Spleen (tissue), 13 donors: ENCODE measurements around the gene SIRT2. TPM values are rescaled to one million over a fixed set of nuclear protein-coding genes. Genes with fewer than 3 reads are reported as not detected.

Source experiments
- DNase-seq: peaks from one replicate; pipeline ENCODE4 v3.0.0-alpha.2; 2020
- H3K27ac ChIP-seq, 8 donors: fragments of 200-600 bp; sonication (generic) in 7 of 8; 1 replicate in 4 of 8; 2 replicates in 4 of 8; pipeline versions ENCODE4 v1.5.0 to v1.8.0; 2016 to 2021; ENCODE audit warnings: inconsistent platforms in 4 of 8, mild to moderate bottlenecking in 4 of 8, moderate library complexity in 1 of 8
- H3K27me3 ChIP-seq, 7 donors: fragments of 200-600 bp; sonication (generic) in 6 of 7; replicated peaks in 1 of 7; 1 replicate in 4 of 7; 2 replicates in 3 of 7; pipeline versions ENCODE4 v1.5.0 to v1.8.0; 2016 to 2021; ENCODE audit warnings: inconsistent platforms in 3 of 7, mild to moderate bottlenecking in 1 of 7
- H3K36me3 ChIP-seq, 6 donors: fragments of 200-600 bp; sonication (generic) in 5 of 6; 1 replicate in 4 of 6; 2 replicates in 2 of 6; pipeline versions ENCODE4 v1.5.0 to v1.8.0; 2016 to 2021; ENCODE audit warnings: inconsistent platforms in 2 of 6
- H3K4me1 ChIP-seq, 6 donors: fragments of 200-600 bp; sonication (generic) in 5 of 6; 1 replicate in 3 of 6; 2 replicates in 3 of 6; pipeline versions ENCODE4 v1.5.0 to v1.8.0; 2016 to 2021; ENCODE audit warnings: inconsistent platforms in 3 of 6
- H3K4me3 ChIP-seq, 8 donors: fragments of 200-600 bp; sonication (generic) in 7 of 8; 1 replicate in 4 of 8; 2 replicates in 4 of 8; pipeline versions ENCODE4 v1.5.0 to v1.8.0; 2016 to 2021; ENCODE audit warnings: inconsistent platforms in 4 of 8, mild to moderate bottlenecking in 4 of 8, moderate library complexity in 2 of 8
- H3K9me3 ChIP-seq, 8 donors: fragments of 200-600 bp; sonication (generic) in 7 of 8; 1 replicate in 4 of 8; 2 replicates in 4 of 8; pipeline versions ENCODE4 v1.5.0 to v1.8.0; 2016 to 2021; ENCODE audit warnings: inconsistent platforms in 4 of 8
- POLR2A ChIP-seq, 3 donors: fragments of 450-650 bp; IDR thresholded peaks; one replicate each; pipeline ENCODE4 v1.5.1; 2017; ENCODE audit warnings: antibody characterized with exemption in 3 of 3, mild to moderate bottlenecking in 1 of 3
- POLR2AphosphoS5 ChIP-seq, 3 donors: sonication (generic); formaldehyde crosslinking; IDR thresholded peaks; one replicate each; pipeline ENCODE4 v1.5.1; 2017; ENCODE audit warnings: antibody characterized with exemption in 3 of 3
- WGBS, 5 donors: extraction: QIAGEN DNeasy Blood & Tissue Kit in 3 of 5; methylation state at CpG; one replicate each; pipeline versions ENCODE4 v1.1.5 to v1.1.7; 2013 to 2018; 5-methylcytosine and 5-hydroxymethylcytosine counted together
- intact Hi-C: fragments of 100-400 bp; cut with DNase I; formaldehyde crosslinking; loops from one replicate; pipeline ENCODE4 v1.15.0; 2023; ENCODE audit warnings: low total_unique reads
- long read RNA-seq, 2 donors: transcript quantifications; one replicate each; lab custom pipeline, GENCODE V29; 2026
- polyA plus RNA-seq, 3 donors: library from polyadenylated mRNA; stranded (reverse); fragments of 200-250 nt; gene quantifications; one replicate each; pipeline ENCODE4 v1.2.1, GENCODE V29; 2013
- total RNA-seq, 7 donors: library from RNA; depleted of rRNA in 3 of 7; stranded (reverse); fragments of >200 nt in 3 of 7; fragmentation: NEBNext Ultra II Directional in 4 of 7; extraction: Animal tissue kit (Norgen Biotek cat#: 25700) in 4 of 7; gene quantifications; one replicate each; pipeline versions ENCODE4 v1.1.0 to v1.2.1, GENCODE V29; 2016 to 2021
- TF ChIP-seq, protein P1 (sequence below), 11 experiments: fragments of 200-600 bp in 7 of 11; fragments of 450-650 bp in 4 of 11; sonication (generic) in 4 of 11; IDR thresholded peaks in 8 of 11; conservative IDR thresholded peaks in 3 of 11; 1 replicate in 7 of 11; 2 replicates in 4 of 11; pipeline versions ENCODE4 v1.4.0 to v1.8.0; 2016 to 2021; ENCODE audit warnings: antibody characterized with exemption in 11 of 11, inconsistent platforms in 4 of 11, mild to moderate bottlenecking in 1 of 11
- donor health status: healthy with polysubstance abuse.
- donor health status: DM: no; HTN: no; CAD: no; lungs with moderate emphysema.
- donor health status: DM: no; HTN: no; CAD: no.
- donor health status: Bipolar disorder and iron deficiency.
- donor health status: healthy.
- donor health status: DM: no; HTN: no; CAD: no.
- donor health status: DM: yes; HTN: yes; CAD: no.

SIRT2 gene
- total RNA-seq (10 to 100 TPM; 44.5 to 81.0 (median 61.8) TPM), polyA plus RNA-seq (10 to 100 TPM; 25.8 to 45.1 (median 30.7) TPM)
- long read RNA-seq, donor 1, transcript SIRT2-201 (16 exons, 2,070 nt): major isoform, 5 of 11 reads
- long read RNA-seq, donor 1, partial matches to known transcripts: 0 of 11 reads
- long read RNA-seq, donor 1, other reads (novel, unspliced or antisense): 0 of 11 reads
- long read RNA-seq, donor 2, transcript SIRT2-204 (15 exons, 2,062 nt): major isoform, 8 of 9 reads
- long read RNA-seq, donor 2, partial matches to known transcripts: 0 of 9 reads
- long read RNA-seq, donor 2, other reads (novel, unspliced or antisense): 0 of 9 reads

DNA sequence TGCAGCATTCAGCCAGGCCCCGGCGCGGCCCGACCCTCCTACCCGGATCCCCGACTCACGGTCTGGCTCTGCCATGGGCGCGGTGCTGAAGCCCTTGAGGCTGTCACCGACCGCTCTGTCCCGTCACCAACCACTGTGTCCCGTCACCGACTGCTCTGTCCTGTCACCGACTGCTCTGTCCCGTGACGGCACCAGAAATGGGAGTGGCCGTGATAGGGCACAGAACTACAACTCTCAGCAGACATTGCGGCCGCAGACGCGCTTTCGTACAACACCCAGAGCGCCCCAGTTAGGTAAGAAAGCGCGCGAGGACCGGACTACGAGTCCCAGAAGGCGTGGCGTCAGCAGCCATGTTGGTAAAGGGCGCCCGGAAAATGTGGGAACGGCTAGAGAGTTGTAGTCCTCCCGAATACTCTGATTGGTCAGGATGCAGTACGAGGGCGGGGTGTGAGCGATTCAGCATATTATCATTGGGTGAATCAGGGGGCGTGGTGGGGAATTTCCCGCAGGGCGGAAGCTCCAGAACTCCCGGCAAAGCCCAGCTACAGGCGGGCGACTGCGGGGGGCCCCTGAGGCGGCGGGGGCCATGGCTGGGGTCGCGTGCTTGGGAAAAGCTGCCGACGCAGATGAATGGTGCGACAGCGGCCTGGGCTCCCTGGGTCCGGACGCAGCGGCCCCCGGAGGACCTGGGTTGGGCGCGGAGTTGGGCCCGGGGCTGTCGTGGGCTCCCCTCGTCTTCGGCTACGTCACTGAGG, at the start of gene SIRT2, which contains the start of gene NFKBIB:
SIRT2 (minus strand) TSS at position 172 of the 755 bp plus-strand sequence; CDS start at position 75, 97 bp downstream.
NFKBIB (plus strand) TSS at position 523 of the 755 bp plus-strand sequence; CDS start at position 587, 64 bp downstream.
- intact Hi-C loops: no loop called here
- H3K4me1 ChIP-seq: peaks cover 13 to 86% (median 38%) of the 10 kb centered on the region in 6 donors
- peak within 1 kb of the TSS; percentile 63 to 97 (median 90) for H3K4me3 ChIP-seq
- peaks cover 0 to 24% (median 6%) of the 10 kb centered on the region in 6 donors for H3K36me3 ChIP-seq
- H3K9me3 ChIP-seq: no peaks in the 10 kb centered on the region
- H3K27me3 ChIP-seq: no peaks in the 10 kb centered on the region
- H3K27ac ChIP-seq: peak within 1 kb of the TSS; percentile 89 to 94 (median 93)
- DNase-seq: peak; percentile 100
- TF ChIP-seq, protein P1, sequence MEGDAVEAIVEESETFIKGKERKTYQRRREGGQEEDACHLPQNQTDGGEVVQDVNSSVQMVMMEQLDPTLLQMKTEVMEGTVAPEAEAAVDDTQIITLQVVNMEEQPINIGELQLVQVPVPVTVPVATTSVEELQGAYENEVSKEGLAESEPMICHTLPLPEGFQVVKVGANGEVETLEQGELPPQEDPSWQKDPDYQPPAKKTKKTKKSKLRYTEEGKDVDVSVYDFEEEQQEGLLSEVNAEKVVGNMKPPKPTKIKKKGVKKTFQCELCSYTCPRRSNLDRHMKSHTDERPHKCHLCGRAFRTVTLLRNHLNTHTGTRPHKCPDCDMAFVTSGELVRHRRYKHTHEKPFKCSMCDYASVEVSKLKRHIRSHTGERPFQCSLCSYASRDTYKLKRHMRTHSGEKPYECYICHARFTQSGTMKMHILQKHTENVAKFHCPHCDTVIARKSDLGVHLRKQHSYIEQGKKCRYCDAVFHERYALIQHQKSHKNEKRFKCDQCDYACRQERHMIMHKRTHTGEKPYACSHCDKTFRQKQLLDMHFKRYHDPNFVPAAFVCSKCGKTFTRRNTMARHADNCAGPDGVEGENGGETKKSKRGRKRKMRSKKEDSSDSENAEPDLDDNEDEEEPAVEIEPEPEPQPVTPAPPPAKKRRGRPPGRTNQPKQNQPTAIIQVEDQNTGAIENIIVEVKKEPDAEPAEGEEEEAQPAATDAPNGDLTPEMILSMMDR (IDR thresholded peaks at IDR 0.05 in 8 of 11, conservative IDR thresholded peaks at IDR 0.05 in 3 of 11): peak in 4 of 11 experiments; percentile 29 to 51 (median 40)
- peak; percentile 93 to 95 (median 94) for TF ChIP-seq POLR2AphosphoS5 (IDR thresholded peaks at IDR 0.05)
- TF ChIP-seq POLR2A (IDR thresholded peaks at IDR 0.05): peak in 2 of 3 donors; percentile 66 to 74
- WGBS, 5 donors: 0 to 1% (median 0%) methylated on average over 46 to 64 of the region's 64 CpGs

DNA sequence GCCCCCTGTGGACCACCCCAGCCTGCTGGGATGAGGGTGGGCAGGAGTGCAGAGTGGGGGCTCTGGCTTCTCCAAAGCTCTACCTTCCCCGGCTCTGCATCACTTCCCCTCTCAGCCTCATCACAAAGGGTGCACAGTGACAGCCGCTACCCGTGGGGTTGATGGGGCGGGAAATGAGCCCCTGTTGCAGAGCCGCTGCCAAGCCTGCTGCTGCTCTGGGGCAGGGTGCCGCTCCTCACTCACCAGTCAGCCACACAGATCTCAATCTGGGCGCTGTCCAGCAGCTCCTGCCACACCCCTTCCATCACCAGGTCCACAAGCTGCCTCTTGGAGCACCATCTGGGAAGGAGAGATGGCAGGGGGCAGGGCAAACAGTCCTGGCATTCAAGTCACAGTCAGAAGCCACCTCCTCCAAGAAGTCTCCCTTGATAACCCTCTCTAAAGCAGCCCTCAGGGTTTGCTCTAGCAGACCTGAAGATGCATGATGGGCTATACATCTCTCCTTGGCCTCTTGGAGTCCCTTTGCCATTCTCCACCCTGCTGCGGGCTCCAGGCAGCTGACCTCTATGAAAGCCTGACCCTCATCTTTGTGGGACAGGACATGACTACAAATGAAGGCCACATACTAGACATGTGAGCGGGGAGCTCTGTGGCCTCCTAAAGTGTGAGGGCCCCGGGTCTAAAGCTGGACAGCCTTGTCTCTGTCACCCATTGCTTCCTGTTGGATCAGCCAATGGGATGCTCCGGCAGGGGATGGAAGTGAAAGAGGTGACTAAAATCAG, 47.0 kb upstream of the SIRT2 start:
- WGBS, 5 donors: 73 to 86% (median 75%) methylated on average over 10 to 11 of the region's 11 CpGs
- no peaks in the 10 kb centered on the region for H3K36me3 ChIP-seq
- TF ChIP-seq, protein P1 (IDR thresholded peaks at IDR 0.05 in 8 of 11, conservative IDR thresholded peaks at IDR 0.05 in 3 of 11): no peak
- TF ChIP-seq POLR2A (IDR thresholded peaks at IDR 0.05) (no peak), POLR2AphosphoS5 (IDR thresholded peaks at IDR 0.05) (no peak)
- peaks cover 8 to 25% (median 11%) of the 10 kb centered on the region in 6 donors for H3K4me1 ChIP-seq
- H3K27me3 ChIP-seq: peaks cover 0 to 35% (median 10%) of the 10 kb centered on the region in 7 donors
- DNase-seq: peak; percentile 36
- H3K4me3 ChIP-seq: no peak overlapping the region
- H3K9me3 ChIP-seq: no peaks in the 10 kb centered on the region
- intact Hi-C loops: no loop called here
- H3K27ac ChIP-seq: no peak overlapping the region

DNA sequence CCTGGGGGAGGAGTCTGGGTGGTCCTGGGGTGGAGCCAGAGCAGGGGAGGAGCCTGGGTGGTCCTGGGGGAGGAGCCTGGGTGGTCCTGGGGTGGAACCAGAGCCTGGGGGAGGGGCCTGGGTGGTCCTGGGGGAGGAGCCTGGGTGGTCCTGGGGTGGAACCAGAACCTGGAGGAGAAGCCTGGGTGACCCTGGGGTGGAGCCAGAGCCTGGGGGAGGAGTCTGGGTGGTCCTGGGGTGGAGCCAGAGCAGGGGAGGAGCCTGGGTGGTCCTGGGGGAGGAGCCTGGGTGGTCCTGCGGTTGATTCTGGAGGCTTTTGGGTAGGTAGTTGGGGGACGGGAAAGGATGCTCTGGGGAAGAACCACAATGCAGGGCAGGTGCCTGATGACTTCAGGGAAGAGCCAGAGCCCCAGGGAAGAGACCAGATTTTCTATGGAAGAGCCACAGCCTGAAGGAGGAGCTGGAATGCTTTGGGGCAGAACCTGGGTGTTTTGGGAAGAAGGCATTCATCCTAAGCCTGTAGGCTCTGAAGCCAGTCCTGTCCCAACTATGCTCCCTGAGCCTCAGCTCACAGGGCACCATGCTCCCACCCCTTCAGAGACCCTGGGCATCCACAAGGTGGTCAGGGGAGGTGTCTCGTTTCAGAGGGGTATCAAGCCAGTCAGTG, 46.3 kb upstream of the SIRT2 start:
- 80 to 93% (median 86%) methylated on average over 2 to 3 of the region's 3 CpGs for WGBS, 5 donors
- DNase-seq: no peak
- intact Hi-C loops: no loop called here

More for the DNA sequence above, 46.3 kb upstream of the SIRT2 start:
- H3K27me3 ChIP-seq: peaks cover 0 to 28% (median 10%) of the 10 kb centered on the region in 7 donors
- H3K9me3 ChIP-seq: no peaks in the 10 kb centered on the region
- no peaks in the 10 kb centered on the region for H3K36me3 ChIP-seq
- H3K4me3 ChIP-seq: no peak overlapping the region
- no peak overlapping the region for H3K27ac ChIP-seq
- H3K4me1 ChIP-seq: peaks cover 8 to 25% (median 12%) of the 10 kb centered on the region in 6 donors
- TF ChIP-seq POLR2AphosphoS5 (IDR thresholded peaks at IDR 0.05): no peak
- no peak for TF ChIP-seq POLR2A (IDR thresholded peaks at IDR 0.05)
- TF ChIP-seq, protein P1 (IDR thresholded peaks at IDR 0.05 in 8 of 11, conservative IDR thresholded peaks at IDR 0.05 in 3 of 11): no peak
